Lung (tissue), 12 donors: ENCODE data around the gene ZNF862. TPM values are rescaled to one million over a fixed set of nuclear protein-coding genes. Genes with fewer than 3 reads are reported as not detected.

Experiments
- ATAC-seq: fragments of 200-7000 bp; cut with Tn5 transposase; one replicate; pipeline ENCODE4 v1.9.1; 2020; ENCODE audit warnings: moderate number of reproducible peaks; ENCODE audit not compliant: insufficient read depth, low FRiP score
- DNase-seq, 3 donors: peaks; one replicate each; pipeline ENCODE4 v3.0.0-alpha.2; 2013 to 2017
- H3K27ac ChIP-seq, 2 donors: one replicate each; pipeline ENCODE4 v1.5.1; 2013; ENCODE audit warnings: mild to moderate bottlenecking in 2 of 2, moderate library complexity in 2 of 2, control low read depth in 1 of 2, inconsistent platforms in 1 of 2, low read depth in 1 of 2, low read length in 1 of 2
- H3K27me3 ChIP-seq, 3 donors: one replicate each; pipeline ENCODE4 v1.5.1; 2013; ENCODE audit warnings: low read length in 2 of 3; ENCODE audit not compliant: control insufficient read depth in 3 of 3, insufficient read depth in 3 of 3
- H3K36me3 ChIP-seq, 4 donors: one replicate each; pipeline ENCODE4 v1.5.1; 2013; ENCODE audit warnings: low read length in 4 of 4, mild to moderate bottlenecking in 1 of 4, moderate library complexity in 1 of 4; ENCODE audit not compliant: control insufficient read depth in 4 of 4, insufficient read depth in 4 of 4
- H3K4me1 ChIP-seq, 5 donors: one replicate each; pipeline ENCODE4 v1.5.1; 2013; ENCODE audit warnings: low read length in 5 of 5, mild to moderate bottlenecking in 2 of 5, moderate library complexity in 1 of 5; ENCODE audit not compliant: control insufficient read depth in 5 of 5, insufficient read depth in 5 of 5
- H3K4me3 ChIP-seq: one replicate; pipeline ENCODE4 v1.5.1; 2013; ENCODE audit warnings: mild to moderate bottlenecking, control low read depth, moderate library complexity
- H3K9ac ChIP-seq, 2 donors: one replicate each; pipeline ENCODE4 v1.5.1; 2013; ENCODE audit warnings: low read length in 2 of 2, control low read depth in 1 of 2; ENCODE audit not compliant: insufficient read depth in 1 of 2
- H3K9me3 ChIP-seq, 4 donors: one replicate each; pipeline ENCODE4 v1.5.1; 2013; ENCODE audit warnings: low read length in 3 of 4, mild to moderate bottlenecking in 1 of 4, moderate library complexity in 1 of 4; ENCODE audit not compliant: control insufficient read depth in 4 of 4, insufficient read depth in 3 of 4
- CTCF ChIP-seq: IDR thresholded peaks from 2 replicates; pipeline ENCODE4 v1.5.1; 2012; ENCODE audit warnings: mild to moderate bottlenecking; ENCODE audit errors: control extremely low read depth, extremely low read depth
- WGBS, 2 donors: extraction: QIAGEN DNeasy Blood & Tissue Kit; methylation state at CpG; one replicate each; pipeline ENCODE4 v1.1.7; 2013; 5-methylcytosine and 5-hydroxymethylcytosine counted together
- polyA plus RNA-seq, 2 donors: library from polyadenylated mRNA; stranded (reverse); fragments of 200-250 nt; gene quantifications; one replicate each; pipeline ENCODE4 v1.2.1, GENCODE V29; 2013
- total RNA-seq, 2 donors: library from RNA; depleted of rRNA in 1 of 2; stranded (reverse); fragments of >200 nt in 1 of 2; gene quantifications; one replicate each; pipeline ENCODE4 v1.2.1, GENCODE V29; 2014 to 2021
- donor health status: control.
- donor health status: control.
- donor health status: Bipolar disorder and iron deficiency.
- donor health status: healthy.
- donor health status: DM: yes; HTN: yes; CAD: no.

ZNF862 gene
- total and polyA plus RNA-seq, 4 donors = 5.2 to 22.1 (median 10.0) TPM

- Histone ChIP-seq H3K9ac (no peak overlapping the region), H3K27ac (no peak overlapping the region), H3K4me1 (peaks cover 0 to 11% (median 4%) of the 10 kb centered on the region in 5 donors), H3K9me3 (no peaks in the 10 kb centered on the region), H3K36me3 (peaks cover 0 to 8% (median 0%) of the 10 kb centered on the region in 4 donors), H3K27me3 (no peaks in the 10 kb centered on the region), H3K4me3 (no peak overlapping the region)
- DNase-seq (no peak), ATAC-seq (no peak)
- no peak for TF ChIP-seq CTCF
- 88 to 89% methylated on average over 11 of the region's 11 CpGs for WGBS, 2 donors
Observed at GRCh38 chr7:149882248-149883047, 44.3 kb downstream of the ZNF862 start.

GRCh38 chr7:149883048-149883438 lies 44.9 kb downstream of the ZNF862 start:
- Histone ChIP-seq H3K27me3 (no peaks in the 10 kb centered on the region), H3K4me1 (peaks cover 0 to 11% (median 4%) of the 10 kb centered on the region in 5 donors), H3K4me3 (no peak overlapping the region), H3K27ac (no peak overlapping the region), H3K9ac (no peak overlapping the region), H3K36me3 (peaks cover 0 to 8% (median 0%) of the 10 kb centered on the region in 4 donors), H3K9me3 (no peaks in the 10 kb centered on the region)
- ATAC-seq = no peak
- TF ChIP-seq CTCF = no peak
- 66% methylated on average over 8 of the region's 8 CpGs for WGBS, 2 donors
- DNase-seq = no peak

GRCh38 chr7:149883452-149883861 lies 45.3 kb downstream of the ZNF862 start:
- no peak overlapping the region for H3K9ac ChIP-seq
- ATAC-seq (peak; percentile 76), DNase-seq (peak; percentile 59 to 64 (median 60))
- peaks cover 0 to 8% (median 0%) of the 10 kb centered on the region in 4 donors for H3K36me3 ChIP-seq
- H3K4me1 ChIP-seq = peaks cover 0 to 11% (median 4%) of the 10 kb centered on the region in 5 donors
- H3K4me3 ChIP-seq = no peak overlapping the region
- H3K27ac ChIP-seq = no peak overlapping the region
- peak; percentile 46 for TF ChIP-seq CTCF
- H3K9me3 ChIP-seq = no peaks in the 10 kb centered on the region
- whole genome bisulfite sequencing, 2 donors = 34 to 36% methylated on average over 12 of the region's 12 CpGs
- no peaks in the 10 kb centered on the region for H3K27me3 ChIP-seq
